HG02840 (cell line): ENCODE results near the gene KCNAB2.

Experiments
- ATAC-seq: cut with Tn5 transposase; IDR thresholded peaks from one replicate; pipeline ENCODE4 v1.9.1; 2021; ENCODE audit warnings: mild to moderate bottlenecking, moderate library complexity, moderate number of reproducible peaks; ENCODE audit not compliant: unreplicated experiment, low FRiP score

The KCNAB2 gene

DNA sequence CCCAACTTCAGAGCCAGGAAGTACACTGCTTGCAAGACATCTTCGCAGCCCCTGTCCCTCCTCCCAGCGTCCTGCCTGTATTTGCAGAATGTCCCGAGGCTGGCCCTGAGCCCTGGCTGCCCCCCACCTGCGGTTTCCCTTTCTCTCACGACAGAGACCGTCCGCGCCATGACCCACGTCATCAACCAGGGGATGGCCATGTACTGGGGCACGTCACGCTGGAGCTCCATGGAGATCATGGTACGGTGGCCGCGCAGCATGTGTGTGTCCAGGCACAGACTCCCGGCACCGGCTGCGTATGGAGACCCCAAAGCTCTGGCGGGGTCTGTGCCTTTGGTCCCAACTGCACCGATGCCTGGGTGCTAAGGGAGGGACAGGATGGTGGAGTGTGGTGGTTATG is 48.6 kb downstream of the KCNAB2 start:
- no peak for ATAC-seq

DNA sequence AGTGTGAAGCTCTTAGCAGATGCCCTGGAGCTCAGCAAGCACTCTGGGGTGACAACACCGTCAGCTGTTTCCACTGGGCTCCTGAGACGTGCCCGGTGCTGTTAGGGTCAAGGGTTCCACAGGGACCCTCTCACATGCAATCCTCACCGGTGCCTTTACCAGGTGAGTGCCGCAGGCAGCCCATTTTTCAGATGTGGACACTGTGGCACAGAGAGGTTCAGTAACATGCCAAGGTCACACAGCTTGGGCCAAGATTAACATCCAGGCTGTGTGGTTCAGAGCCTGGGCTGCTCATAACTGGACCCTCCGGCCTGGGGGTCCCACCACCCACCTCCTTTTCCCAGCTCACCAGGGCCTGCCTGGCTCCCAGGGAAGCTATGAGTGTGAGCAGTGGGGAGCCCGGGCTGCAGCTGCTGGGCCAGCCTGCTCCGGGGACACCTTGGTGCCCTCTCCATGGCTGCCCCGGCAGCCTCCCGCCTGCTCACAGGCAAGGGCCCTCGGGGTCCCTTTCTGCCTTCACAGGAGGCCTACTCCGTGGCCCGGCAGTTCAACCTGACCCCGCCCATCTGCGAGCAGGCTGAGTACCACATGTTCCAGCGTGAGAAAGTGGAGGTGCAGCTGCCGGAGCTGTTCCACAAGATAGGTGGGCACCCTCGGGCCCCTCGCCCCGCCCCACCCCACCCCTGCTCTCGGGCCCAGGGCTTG is 49.3 kb downstream of the KCNAB2 start:
- ATAC-seq = no peak

DNA sequence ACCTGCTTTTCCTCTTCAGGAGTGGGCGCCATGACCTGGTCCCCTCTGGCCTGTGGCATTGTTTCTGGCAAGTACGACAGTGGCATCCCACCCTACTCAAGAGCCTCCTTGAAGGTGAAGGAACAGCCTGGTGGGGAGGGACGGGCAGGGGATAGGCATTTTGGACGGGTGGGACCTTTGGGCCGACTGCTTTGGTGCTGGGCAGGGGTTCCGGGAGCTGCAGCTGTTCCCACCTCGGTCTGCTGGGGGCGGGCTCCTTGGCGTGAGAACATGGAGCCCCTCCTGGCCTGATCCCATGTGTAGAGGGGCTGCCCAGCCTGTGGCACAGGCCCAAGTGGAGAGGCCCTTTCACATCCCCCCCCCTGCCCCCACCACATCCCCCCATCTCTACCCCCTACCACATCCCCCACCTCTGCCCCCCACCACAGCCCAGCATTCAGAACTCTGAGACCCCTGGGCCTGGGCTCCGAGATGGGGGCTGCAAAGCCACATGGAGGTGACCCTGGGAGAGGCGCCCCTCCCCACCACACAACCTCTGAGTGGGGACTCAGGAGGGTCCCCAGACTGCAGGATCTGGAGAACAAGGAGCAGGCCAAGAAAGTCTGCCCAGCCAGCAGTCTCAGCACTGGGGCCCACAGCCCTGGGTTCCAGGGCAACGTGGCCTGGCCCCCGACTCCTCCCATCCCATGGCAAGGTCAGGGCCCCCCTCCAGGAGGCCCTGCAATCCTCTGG is 50.0 kb downstream of the KCNAB2 start:
- no peak for ATAC-seq

DNA sequence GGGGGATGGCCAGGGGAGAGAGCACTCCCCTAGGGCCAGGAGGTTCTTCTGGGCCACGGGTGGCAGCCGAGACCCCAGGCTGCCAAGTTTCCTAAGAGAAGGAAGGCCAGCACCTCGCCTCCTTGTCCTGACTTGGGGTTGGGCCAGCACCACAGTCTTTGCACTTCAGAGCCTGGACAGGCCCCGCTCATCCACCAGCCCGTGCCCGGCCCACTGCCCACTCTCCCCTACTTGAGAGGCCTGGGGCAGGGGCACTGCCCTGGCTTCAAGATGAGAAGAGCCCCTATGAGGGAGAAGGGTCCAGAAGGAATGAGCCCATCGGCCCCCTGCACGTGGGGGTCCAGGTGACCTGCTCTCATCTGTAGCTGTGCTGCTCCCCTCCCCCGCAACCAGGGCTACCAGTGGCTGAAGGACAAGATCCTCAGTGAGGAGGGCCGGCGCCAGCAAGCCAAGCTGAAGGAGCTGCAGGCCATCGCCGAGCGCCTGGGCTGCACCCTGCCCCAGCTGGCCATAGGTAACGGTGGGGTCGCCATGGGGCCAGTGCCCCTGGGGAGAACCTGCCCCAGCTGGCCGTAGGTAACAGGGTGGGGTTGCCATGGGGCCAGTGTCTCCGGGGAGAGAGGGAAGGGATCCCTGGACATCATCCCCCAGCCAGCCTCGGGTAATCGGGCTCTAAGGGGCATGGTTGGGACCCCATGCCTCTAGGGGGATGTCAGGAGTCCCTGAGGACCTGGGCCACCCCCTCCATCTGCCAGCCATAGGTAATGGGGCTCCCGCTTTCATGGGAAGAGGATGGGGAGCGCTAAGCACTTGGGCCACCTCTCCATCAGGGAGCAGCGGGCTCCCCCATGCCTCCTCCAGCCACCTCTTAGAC is 50.8 kb downstream of the KCNAB2 start:
- no peak for ATAC-seq

DNA sequence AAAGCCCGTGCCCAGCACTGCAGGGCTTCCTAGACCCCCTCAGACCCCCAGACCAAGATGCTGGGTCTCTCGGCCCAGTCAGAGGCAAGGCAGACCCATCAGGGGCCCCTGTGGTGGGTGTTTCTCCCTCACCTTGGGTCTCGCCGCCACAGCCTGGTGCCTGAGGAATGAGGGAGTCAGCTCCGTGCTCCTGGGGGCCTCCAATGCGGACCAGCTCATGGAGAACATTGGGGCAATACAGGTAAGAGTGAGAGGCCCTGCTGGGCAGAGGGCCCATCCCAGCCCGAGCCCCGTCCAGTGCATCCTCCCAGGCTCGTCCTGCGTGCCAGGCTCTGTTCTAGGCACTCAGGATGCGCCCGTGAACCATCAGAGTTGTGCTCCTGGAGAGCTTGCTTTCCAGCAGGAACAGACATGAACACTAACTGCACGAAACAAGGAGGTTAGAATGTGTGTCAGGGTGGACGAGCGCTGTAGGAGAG is 51.5 kb downstream of the KCNAB2 start:
- no peak for ATAC-seq

DNA sequence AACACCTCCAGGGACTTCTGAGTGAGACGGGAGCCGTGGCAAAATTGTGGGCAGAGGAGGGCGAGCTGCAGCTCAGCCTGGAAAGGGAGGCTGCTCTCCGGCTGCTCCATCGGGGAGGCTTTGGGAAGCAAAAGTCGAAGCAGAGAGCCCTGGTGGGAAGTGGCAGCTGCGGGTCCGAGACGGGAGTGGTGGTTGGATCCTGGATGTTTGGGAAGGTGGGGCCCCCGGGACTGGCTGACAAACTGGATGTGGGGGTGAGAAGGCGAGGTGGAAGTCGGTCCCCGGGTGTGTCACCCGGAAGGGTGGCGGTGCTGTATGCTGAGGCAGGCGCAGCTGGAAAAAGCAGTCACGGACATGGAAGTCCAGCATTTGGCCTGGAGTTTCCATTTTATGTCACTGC is 52.1 kb downstream of the KCNAB2 start:
- no peak for ATAC-seq

DNA sequence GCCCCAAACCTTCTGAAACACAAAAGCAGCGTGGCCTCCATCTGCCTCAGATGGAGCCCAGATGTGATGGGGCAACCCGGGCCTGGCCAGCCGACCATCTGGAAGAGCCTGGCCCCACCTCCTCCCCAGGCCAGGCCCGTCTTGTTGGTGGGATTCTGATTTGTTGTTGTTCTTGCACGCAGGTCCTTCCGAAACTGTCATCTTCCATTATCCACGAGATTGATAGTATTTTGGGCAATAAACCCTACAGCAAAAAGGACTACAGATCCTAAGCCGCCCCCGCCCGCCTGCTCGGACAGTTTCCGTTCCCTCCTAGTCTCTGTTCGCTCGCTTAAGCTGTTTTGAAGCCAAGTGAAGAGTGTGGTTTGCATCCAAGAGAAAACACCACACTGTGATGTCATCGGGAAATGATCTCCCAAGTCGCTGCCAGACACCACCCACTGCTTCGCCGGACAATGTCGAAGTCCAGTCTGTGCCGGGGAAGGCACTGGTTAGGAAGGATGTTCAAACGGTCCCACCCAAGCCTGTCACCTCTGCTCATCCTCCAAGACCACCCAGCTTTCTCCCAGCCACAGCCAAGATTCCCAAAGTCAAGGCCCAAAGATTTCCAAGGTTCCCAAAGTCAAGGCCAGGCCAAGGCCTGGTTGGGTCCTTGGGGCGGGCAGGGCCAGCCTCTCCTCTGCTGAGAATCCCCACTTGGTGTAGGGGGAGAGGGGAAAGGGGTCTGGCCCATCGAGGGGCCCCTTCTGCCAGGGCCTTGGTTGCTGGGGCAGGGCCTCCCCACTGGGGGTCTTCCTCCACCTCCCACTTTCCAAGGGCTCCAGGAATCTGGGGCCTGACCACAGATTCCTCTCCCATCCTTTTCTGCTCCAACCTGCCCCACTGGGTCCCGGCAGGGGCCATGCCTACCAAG is 52.9 kb downstream of the KCNAB2 start:
- no peak for ATAC-seq

DNA sequence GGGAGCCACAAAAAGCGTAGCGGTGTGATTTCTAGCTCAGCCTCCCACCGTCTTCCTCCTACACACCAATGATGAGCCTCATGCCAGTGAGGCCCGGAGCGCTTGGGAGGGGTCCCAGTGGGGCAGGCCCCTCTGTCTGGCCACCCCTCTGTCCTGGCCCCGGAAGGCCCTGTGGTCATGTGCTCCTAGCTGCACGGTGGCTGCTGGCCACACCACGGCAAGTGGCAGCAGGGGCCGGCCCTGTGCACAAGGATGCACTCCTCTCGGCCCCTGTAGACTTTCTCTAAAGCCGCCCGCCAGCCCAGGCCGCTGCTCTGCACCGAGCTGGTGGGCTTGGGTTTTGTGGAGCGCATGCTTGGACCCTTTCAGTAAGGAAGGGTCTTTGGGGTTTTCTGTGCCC is 53.6 kb downstream of the KCNAB2 start:
- no peak for ATAC-seq

DNA sequence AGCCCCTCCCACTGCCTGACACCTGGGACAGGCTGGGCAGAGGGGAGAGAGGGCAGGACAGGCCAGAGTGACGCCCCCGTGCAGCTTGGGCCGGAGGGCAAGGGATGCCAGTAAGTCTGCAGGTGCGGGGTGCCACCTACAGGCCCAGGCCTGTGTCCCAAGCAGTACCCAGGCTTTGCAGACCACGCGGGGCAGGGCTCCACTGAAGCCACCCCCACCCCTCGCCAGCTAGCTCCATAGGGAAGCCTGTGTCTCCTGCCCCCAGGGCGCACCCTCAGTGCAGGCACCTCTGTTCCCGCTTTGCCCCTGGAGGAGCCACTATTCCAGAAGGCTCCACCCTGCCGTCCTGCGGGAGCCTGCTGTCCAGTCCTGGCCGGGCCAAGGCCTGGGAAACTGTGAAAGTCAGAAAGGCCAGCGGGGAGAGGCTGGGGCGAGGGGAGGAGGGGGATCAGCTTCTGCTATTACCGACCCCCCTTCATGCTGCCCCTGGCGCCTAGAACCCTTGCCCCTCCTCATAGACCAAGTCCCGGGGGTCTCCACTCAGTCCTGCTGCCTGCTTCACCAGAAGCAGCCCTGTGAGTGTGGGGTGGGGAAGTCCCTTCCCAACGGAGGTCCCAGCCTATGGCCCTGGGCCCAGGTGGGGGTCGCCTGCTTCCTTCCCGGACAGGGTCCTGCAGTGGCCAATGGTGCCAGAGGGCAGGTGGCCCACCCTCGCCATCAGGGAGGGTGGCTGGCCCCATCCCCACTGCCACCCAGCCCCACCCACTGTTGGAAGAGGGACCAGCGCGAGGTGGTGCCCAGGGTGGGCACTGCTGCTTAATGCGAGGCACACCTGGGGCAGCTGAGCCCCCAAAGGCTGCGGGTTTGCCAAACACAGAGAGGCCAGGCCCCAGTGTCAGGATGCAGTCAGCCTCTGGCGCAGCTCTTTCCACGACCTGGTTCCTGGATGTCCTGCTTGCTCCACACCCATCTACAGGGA is 54.4 kb downstream of the KCNAB2 start:
- ATAC-seq = no peak

DNA sequence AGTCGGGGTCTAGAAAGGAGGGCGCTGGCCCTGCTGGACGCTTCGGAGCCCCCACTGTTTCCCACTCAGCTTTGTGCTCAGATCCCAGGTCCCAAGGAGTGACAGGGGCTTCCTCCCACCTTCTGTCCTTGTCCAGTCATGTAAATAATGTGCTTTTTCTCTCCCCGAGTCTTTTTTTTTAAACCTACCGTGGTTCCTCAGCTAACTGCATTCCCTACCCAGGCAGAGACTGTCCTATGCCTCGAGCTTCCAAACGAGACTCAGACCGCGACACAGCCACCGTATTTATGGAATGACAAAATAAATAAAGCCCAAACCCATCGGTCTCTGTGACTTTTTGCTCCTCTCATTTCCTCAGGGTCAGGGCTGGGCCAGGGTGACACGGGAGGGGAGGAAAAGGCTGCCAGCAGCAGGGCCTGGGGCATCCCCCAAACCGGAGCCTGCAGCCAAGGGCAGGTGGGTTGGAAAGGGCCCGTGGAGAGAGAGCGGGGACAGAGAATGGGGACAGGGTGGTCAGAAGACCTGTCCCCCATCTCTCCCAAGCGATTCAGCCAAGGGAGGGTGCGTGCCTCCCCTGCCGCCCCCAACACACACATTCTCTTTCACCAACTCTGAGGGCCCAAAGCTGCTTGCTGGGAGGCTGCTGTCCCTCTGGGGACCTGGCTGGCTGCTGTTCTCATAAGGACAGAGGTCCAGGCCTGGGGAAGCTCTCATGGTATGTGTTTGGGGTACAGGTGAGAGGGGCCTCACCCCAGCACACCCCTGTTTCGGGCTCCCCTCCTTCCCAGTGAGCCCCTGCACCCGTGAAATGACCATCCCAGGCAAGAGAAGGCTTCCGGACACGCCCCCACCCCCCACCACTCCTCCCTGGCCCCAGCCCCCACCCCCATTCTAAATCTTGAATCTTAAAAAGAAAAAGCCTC is 55.4 kb downstream of the KCNAB2 start:
- no peak for ATAC-seq

DNA sequence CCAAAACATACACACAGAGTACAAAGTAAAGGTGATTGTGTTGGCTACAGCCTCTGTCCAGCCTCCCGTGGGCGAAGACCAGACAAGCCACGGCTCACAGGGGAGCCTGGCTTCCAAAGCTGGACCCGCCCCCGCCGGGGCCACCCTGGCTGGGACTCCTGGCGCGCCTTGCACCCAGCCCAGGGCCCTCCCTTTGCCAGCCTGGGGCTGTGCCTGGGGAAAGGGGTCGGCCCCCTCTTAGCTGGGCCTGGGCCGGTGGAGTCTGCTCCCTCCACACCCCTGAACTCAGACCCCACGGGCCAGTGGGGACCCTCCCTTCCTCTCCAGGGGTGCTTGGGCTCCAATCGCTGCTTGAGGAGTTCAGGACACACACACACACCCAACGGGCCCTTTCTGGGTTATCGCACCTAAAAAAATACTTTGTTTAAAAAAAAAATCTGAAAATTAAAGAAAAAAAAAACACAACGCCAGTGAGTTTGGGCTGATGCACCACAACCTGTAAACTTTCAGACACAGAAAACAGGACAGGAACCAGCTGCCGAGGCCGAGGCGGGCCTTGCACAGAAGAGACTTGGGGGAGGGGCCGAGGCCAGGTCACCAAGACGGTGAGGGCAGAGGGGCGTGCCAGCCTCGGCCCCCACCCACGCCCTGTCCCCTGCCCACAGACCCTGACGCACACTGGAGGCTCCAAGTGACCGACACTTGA is 56.3 kb downstream of the KCNAB2 start:
- no peak for ATAC-seq

DNA sequence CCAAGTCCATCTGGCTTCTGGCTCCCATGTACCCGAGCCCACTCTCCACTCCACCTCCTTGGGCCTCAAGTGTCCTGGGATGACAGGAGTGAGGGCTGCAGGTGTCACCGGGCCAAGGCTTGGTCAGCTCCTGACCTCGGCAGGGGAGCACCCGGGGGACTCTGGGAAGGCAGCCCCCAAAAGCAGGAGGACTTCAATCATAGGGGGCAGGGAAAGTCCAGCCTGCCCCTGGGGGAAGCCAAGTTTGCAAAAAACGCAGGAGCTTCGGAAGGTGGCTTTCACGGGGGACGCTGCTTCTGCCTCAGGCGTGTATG is 56.8 kb downstream of the KCNAB2 start:
- ATAC-seq = no peak

DNA sequence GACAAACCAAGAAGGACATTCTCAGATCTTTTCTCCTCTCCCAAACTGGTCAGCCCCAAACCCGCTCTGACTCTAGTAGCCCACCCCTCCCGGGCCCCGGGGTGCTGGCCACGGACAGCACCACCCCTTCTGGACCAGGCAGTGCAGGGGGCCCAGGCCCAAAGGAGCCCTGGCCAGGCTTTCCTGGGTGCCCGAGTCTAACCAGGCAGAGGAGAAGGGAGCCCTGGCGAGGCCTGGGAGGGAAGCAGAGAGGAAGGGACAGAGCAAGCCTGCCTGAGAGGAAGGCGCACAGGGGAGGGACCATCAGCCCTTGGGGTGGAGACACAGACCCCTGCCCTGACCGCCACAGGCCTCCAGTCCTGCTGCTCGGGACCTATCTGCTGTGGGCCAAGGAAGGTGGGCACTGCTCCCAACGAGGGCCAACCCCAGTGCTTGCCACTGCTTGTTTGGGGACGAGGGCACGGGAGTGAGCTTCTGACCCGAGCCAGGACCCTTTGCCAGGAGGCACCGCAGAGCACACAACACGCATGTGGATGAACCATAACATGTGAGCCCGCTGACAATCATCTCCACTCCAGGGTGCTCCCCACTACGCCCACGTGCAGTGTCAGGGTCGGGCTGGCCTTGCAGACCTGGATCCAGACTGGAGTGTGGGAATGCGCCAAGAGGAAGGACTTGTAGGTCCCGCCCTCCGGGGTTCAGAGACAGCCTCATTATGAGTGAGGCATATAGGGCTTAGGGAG is 57.6 kb downstream of the KCNAB2 start:
- ATAC-seq = no peak

DNA sequence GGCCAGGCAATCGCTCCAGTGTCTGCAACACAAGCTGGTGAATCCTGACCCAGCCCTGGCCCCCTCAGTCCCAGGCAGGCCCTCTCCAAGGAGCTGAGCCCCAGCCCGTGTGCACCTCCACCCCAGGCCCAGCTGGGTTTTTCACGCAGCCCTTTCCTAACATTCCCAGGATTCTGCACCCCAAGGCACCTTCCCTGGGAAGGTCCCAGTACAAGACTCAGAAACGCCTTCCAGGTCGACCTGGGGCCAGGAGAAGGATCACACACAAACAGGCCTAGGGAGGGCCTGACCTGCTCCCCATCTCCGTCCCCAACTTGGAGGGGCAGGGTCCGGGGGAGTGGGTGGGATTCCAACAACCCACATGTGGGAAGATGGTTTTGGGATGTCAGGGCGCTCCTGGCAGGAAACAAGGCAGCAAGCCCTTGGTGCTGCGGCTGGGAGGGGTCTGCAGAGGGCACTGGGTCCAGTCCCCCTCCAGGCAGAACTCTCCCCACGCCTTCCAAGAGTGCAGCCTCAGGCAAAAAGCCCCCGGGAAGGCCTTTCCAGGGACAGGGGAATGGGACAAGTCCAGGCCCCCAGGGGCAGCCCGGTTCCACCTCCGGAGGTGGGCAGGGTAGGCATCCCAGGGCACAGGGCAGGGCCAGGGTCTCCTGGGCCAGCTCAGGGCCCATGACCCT is 58.3 kb downstream of the KCNAB2 start:
- no peak for ATAC-seq

DNA sequence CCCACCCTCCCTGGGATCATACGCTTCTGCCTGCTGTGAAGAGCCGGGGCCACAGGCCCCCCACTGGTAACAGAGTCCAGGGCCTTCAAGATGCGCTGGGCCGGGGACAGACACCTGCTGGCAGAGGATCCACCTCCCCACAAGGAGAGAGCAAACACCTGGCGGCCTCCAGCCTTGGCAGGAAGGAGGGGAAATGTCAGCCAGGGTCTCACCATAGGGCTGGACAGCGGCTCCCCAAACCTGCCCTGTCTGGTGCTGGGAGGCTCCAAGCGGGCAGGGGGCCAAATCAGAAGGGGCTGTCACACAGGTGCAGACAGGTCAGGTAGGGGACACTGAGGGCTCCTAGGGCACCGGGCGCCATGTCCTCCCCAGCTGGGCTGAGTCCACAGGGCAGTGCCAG is 58.9 kb downstream of the KCNAB2 start:
- ATAC-seq = no peak

DNA sequence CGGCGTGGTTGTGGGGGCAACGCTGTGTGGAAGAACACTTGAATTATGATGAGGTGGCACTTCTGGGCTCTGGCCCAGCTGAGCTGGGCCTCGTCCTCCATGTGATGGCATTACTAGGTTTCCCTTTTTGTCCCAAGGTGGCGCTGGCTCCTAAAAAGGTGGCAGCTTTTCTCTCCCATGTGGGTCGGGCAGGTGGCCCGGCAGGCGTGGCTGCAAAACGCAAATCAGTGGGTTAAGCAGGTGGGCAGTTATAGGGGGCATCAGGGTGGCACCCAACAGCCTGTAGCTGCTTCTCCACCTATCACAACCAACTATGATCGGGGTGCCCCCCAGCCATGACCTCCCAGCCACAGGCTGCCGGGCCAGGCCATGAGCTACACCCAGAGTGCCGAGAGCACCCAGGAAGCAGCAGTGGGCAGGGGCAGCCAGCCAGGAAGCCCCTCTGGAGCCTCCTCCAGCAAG is 59.6 kb downstream of the KCNAB2 start:
- no peak for ATAC-seq
